Measurements from ENCODE around the gene SPC25. TPM values are rescaled to one million over a fixed set of nuclear protein-coding genes. Genes with fewer than 3 reads are reported as not detected.

The SPC25 gene
- total RNA-seq, 1 donor from 2014 or later = 9.1 TPM

GRCh38 chr2:168855601-168856000, 34.6 kb downstream of the SPC25 start:
- TF ChIP-seq CTCF (IDR thresholded peaks at IDR 0.05; ENCODE audit: unreplicated experiment) = no peak
- no peaks in the 10 kb centered on the region for H3K27me3 Mint-ChIP-seq (ENCODE audit: low read depth)
- H3K4me1 Mint-ChIP-seq = no peaks in the 10 kb centered on the region
- H3K4me3 Mint-ChIP-seq = no peak overlapping the region
- peaks cover 3% of the 10 kb centered on the region for H3K9me3 Mint-ChIP-seq
- peaks cover 13% of the 10 kb centered on the region for H3K36me3 Mint-ChIP-seq
- no peak overlapping the region for H3K27ac Mint-ChIP-seq
- DNase-seq (ENCODE audit: low spot score in 2 of 2, unreplicated experiment in 2 of 2) = no peak

DNA sequence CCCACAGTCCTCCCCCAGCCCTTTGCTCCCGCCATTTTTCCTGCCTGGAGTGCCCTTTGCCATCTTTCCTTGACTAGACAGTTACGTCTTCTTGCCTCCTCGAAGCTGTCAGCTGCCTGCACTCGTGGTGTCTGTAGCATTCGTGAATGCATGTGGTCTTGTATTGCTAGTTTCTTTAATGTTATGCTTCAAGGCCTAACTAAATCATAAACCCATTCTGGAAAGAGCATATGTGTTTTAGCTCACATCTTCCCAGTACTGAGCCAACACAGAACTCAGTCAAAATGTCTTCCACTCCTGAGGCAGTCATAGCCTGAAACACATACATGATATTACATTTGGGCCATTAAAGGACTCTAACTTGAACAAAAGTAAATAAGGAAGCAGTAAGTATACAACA, 35.6 kb downstream of the SPC25 start:
- TF ChIP-seq CTCF (IDR thresholded peaks at IDR 0.05; ENCODE audit: unreplicated experiment) = no peak
- peaks cover 3% of the 10 kb centered on the region for H3K4me1 Mint-ChIP-seq
- H3K27ac Mint-ChIP-seq = no peak overlapping the region
- no peak overlapping the region for H3K4me3 Mint-ChIP-seq
- H3K27me3 Mint-ChIP-seq (ENCODE audit: low read depth) = no peaks in the 10 kb centered on the region
- no peak for DNase-seq (ENCODE audit: low spot score in 2 of 2, unreplicated experiment in 2 of 2)
- peaks cover 13% of the 10 kb centered on the region for H3K36me3 Mint-ChIP-seq
- H3K9me3 Mint-ChIP-seq = peaks cover 3% of the 10 kb centered on the region

- H3K4me3 Mint-ChIP-seq = no peak overlapping the region
- no peak for TF ChIP-seq CTCF (IDR thresholded peaks at IDR 0.05; ENCODE audit: unreplicated experiment)
Measured at GRCh38 chr2:168853471-168853870, 36.8 kb downstream of the SPC25 start.

DNA sequence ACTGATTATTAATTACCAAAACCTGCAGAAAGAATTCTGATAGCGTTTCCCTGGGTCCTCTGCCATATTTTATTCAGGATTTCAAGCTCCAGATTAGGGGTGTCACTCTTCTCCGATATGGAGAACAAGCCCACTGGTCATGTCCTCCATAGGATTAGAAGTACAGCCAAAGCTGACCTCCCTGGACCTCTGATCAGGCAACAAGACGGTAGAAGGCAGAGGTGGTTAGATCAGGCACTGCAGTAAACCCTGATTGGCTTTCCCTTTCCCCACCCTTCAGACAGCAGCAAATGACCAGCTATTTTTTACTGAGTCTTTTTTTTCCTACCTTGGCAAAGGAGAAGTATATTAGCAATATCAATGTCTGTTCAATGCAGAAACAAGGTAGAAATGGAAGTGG, 37.7 kb downstream of the SPC25 start:
- no peak for DNase-seq (ENCODE audit: low spot score in 2 of 2, unreplicated experiment in 2 of 2)
- Mint-ChIP-seq H3K4me3 (no peak overlapping the region), H3K27ac (no peak overlapping the region), H3K4me1 (peaks cover 12% of the 10 kb centered on the region), H3K9me3 (peaks cover 3% of the 10 kb centered on the region), H3K27me3 (ENCODE audit: low read depth) (no peaks in the 10 kb centered on the region), H3K36me3 (peaks cover 13% of the 10 kb centered on the region)
- no peak for TF ChIP-seq CTCF (IDR thresholded peaks at IDR 0.05; ENCODE audit: unreplicated experiment)

More at GRCh38 chr2:168853471-168853870, 36.8 kb downstream of the SPC25 start:
- Mint-ChIP-seq H3K4me1 (peaks cover 6% of the 10 kb centered on the region), H3K36me3 (peaks cover 13% of the 10 kb centered on the region), H3K27me3 (ENCODE audit: low read depth) (no peaks in the 10 kb centered on the region), H3K27ac (no peak overlapping the region), H3K9me3 (peaks cover 3% of the 10 kb centered on the region)
- DNase-seq (ENCODE audit: low spot score in 2 of 2, unreplicated experiment in 2 of 2) = no peak

DNA sequence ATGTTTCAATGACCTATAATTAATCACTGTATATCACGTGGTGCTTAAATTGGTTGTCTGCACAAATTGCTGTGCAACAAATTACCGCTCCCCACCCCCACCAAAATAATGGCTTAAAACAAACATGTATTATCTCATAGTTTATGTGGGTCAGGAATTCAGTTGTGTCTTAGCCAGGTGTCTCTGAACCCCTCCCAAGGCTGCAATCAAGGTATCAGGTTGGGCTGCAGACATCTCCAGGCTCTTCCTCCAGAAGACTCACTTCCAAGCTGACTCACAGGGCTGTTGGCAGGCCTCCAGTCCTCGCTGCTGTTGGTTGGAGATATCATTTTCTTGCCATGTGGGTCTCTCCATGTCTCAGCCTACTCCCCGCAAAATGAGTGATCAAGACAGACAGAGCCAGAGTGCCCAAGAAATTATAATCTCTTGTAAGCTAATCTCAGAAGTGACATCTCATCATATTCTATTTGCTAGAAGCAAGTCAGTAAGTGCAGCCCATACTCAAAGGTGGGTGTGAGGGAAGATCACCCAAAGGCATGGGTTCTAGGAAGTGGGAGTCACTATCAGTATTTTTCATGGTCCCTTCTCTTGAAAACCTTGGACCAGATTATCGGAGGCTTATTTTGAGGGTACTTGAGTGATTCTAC, 38.4 kb downstream of the SPC25 start:
- no peak for DNase-seq (ENCODE audit: low spot score in 2 of 2, unreplicated experiment in 2 of 2)
- peaks cover 13% of the 10 kb centered on the region for H3K36me3 Mint-ChIP-seq
- H3K27me3 Mint-ChIP-seq (ENCODE audit: low read depth) = no peaks in the 10 kb centered on the region
- no peak overlapping the region for H3K4me3 Mint-ChIP-seq
- H3K4me1 Mint-ChIP-seq = peaks cover 12% of the 10 kb centered on the region
- peaks cover 3% of the 10 kb centered on the region for H3K9me3 Mint-ChIP-seq
- no peak for TF ChIP-seq CTCF (IDR thresholded peaks at IDR 0.05; ENCODE audit: unreplicated experiment)
- H3K27ac Mint-ChIP-seq = no peak overlapping the region
